Nephron progenitor cell (in vitro differentiated cells): ENCODE results near the gene TMTC1.
"Not testable (repeated sequence)": the region's sequence is repeated elsewhere in the genome, so short reads cannot be mapped to it uniquely, and the experiment has no call there.

Source experiments
- DNase-seq: peaks from one replicate; pipeline ENCODE4 v3.0.0; 2021
- H3K27ac Mint-ChIP-seq: 2 replicates; pipeline ENCODE4 v1.8.0; 2021; ENCODE audit warnings: mild to moderate bottlenecking, moderate library complexity, mixed read lengths
- H3K27me3 Mint-ChIP-seq: 2 replicates; pipeline ENCODE4 v1.8.0; 2021; ENCODE audit warnings: mild to moderate bottlenecking, low read depth, mixed read lengths; ENCODE audit not compliant: poor library complexity
- H3K36me3 Mint-ChIP-seq: 2 replicates; pipeline ENCODE4 v1.8.0; 2021; ENCODE audit warnings: low read depth, mixed read lengths
- H3K4me1 Mint-ChIP-seq: 2 replicates; pipeline ENCODE4 v1.8.0; 2021; ENCODE audit warnings: mixed read lengths
- H3K4me3 Mint-ChIP-seq: 2 replicates; pipeline ENCODE4 v1.8.0; 2021; ENCODE audit warnings: mild to moderate bottlenecking, moderate library complexity, mixed read lengths
- H3K9me3 Mint-ChIP-seq: 2 replicates; pipeline ENCODE4 v1.8.0; 2021; ENCODE audit warnings: mild to moderate bottlenecking, moderate library complexity, mixed read lengths
- CTCF ChIP-seq: fragments of 200-600 bp; sonication (generic); IDR thresholded peaks from 2 replicates; pipeline ENCODE4 v1.5.0; 2021; ENCODE audit warnings: antibody characterized with exemption

The TMTC1 gene

GRCh38 chr12:29639893-29640495, 143.7 kb downstream of the TMTC1 start:
- Mint-ChIP-seq H3K4me1 (peaks cover 28% of the 10 kb centered on the region), H3K4me3 (peak overlapping the region; percentile 50), H3K36me3 (peaks cover 28% of the 10 kb centered on the region), H3K27me3 (no peaks in the 10 kb centered on the region), H3K9me3 (peaks cover 22% of the 10 kb centered on the region), H3K27ac (peak overlapping the region; percentile 90)
- TF ChIP-seq CTCF: no peak
- DNase-seq: no peak

GRCh38 chr12:29638528-29638927, 145.2 kb downstream of the TMTC1 start:
- Mint-ChIP-seq H3K9me3 (peaks cover 22% of the 10 kb centered on the region), H3K4me1 (peaks cover 43% of the 10 kb centered on the region)

GRCh38 chr12:29634057-29634456, 149.7 kb downstream of the TMTC1 start:
- DNase-seq: no peak
- Mint-ChIP-seq H3K27ac (no peak overlapping the region), H3K36me3 (peaks cover 49% of the 10 kb centered on the region), H3K27me3 (no peaks in the 10 kb centered on the region), H3K9me3 (peaks cover 32% of the 10 kb centered on the region), H3K4me3 (no peak overlapping the region), H3K4me1 (peaks cover 21% of the 10 kb centered on the region)
- no peak for TF ChIP-seq CTCF

More at GRCh38 chr12:29638528-29638927, 145.2 kb downstream of the TMTC1 start:
- Mint-ChIP-seq H3K4me3 (no peak overlapping the region), H3K27me3 (no peaks in the 10 kb centered on the region), H3K36me3 (peaks cover 28% of the 10 kb centered on the region), H3K27ac (no peak overlapping the region)
- no peak for TF ChIP-seq CTCF
- DNase-seq: no peak

GRCh38 chr12:29630164-29630563, 153.6 kb downstream of the TMTC1 start:
- Mint-ChIP-seq H3K36me3 (peaks cover 59% of the 10 kb centered on the region), H3K9me3 (peaks cover 44% of the 10 kb centered on the region), H3K4me1 (peaks cover 29% of the 10 kb centered on the region)
- H3K4me3 Mint-ChIP-seq, DNase-seq, H3K27ac Mint-ChIP-seq, H3K27me3 Mint-ChIP-seq: not testable (repeated sequence)

GRCh38 chr12:29627221-29627620, 156.5 kb downstream of the TMTC1 start:
- Mint-ChIP-seq H3K36me3 (peaks cover 48% of the 10 kb centered on the region), H3K4me1 (peaks cover 14% of the 10 kb centered on the region), H3K27me3 (no peaks in the 10 kb centered on the region), H3K4me3 (no peak overlapping the region), H3K9me3 (peaks cover 41% of the 10 kb centered on the region), H3K27ac (no peak overlapping the region)
- no peak for TF ChIP-seq CTCF
- no peak for DNase-seq

GRCh38 chr12:29625359-29625953, 158.3 kb downstream of the TMTC1 start:
- H3K36me3 Mint-ChIP-seq: peaks cover 31% of the 10 kb centered on the region
- H3K27me3 Mint-ChIP-seq: no peaks in the 10 kb centered on the region
- H3K9me3 Mint-ChIP-seq: peaks cover 26% of the 10 kb centered on the region
- H3K4me3 Mint-ChIP-seq: no peak overlapping the region
- no peak for DNase-seq
- H3K4me1 Mint-ChIP-seq: peaks cover 14% of the 10 kb centered on the region
- TF ChIP-seq CTCF: no peak
- H3K27ac Mint-ChIP-seq: peak overlapping the region; percentile 85
